Brain microvascular endothelial cell (primary cell): ENCODE data around the gene ATF5.
A peak's percentile ranks its signal among the peaks of the same experiment; 100 is the strongest.

Experiments used
- DNase-seq: peaks from one replicate; pipeline ENCODE4 v3.0.0-alpha.2; 2020
- H3K27ac ChIP-seq: fragments of 250-450 bp; sonication (Bioruptor Pico); 2 replicates; pipeline ENCODE4 v1.5.1; 2020; ENCODE audit warnings: mild to moderate bottlenecking, moderate library complexity
- H3K27me3 ChIP-seq: fragments of 250-450 bp; sonication (Bioruptor Pico); replicated peaks from 2 replicates; pipeline ENCODE4 v1.5.1; 2020; ENCODE audit warnings: mild to moderate bottlenecking
- H3K36me3 ChIP-seq: fragments of 250-450 bp; sonication (Bioruptor Pico); replicated peaks from 2 replicates; pipeline ENCODE4 v1.5.1; 2020; ENCODE audit warnings: mild to moderate bottlenecking
- H3K4me3 ChIP-seq: 2 replicates; pipeline ENCODE4 v1.5.1; 2011; ENCODE audit warnings: low read depth, mild to moderate bottlenecking, control low read depth, low read length, moderate library complexity
- CTCF ChIP-seq: IDR thresholded peaks from 2 replicates; pipeline ENCODE4 v1.5.1; 2011; ENCODE audit warnings: low read depth, mild to moderate bottlenecking, moderate library complexity, low read length, control low read depth, inconsistent platforms; ENCODE audit errors: missing control alignments
- in situ Hi-C: cut with HindIII; loops from 2 replicates; pipeline ENCODE4 v1.10.0; 2017; ENCODE audit warnings: low sequenced_read_pairs, low pct_ligation_motif_present

ATF5 gene

GRCh38 chr19:49929121-49929610, at the start of gene ATF5, which contains the start of gene NUP62:
Gene ATF5 (plus strand): TSS chr19:49929205. CDS start chr19:49930851, 1,646 bp downstream.
Gene NUP62 (minus strand): TSS chr19:49929504. CDS start chr19:49909807, 19,697 bp downstream.
- Histone ChIP-seq H3K27me3 (no peaks in the 10 kb centered on the region), H3K36me3 (peaks cover 22% of the 10 kb centered on the region), H3K27ac (peak within 1 kb of the TSS; percentile 86), H3K4me3 (peak within 1 kb of the TSS; percentile 96)
- in situ Hi-C loops = no loop called here
- TF ChIP-seq CTCF = no peak
- peak; percentile 52 for DNase-seq

- Histone ChIP-seq H3K4me3 (no peak overlapping the region), H3K27me3 (no peaks in the 10 kb centered on the region), H3K36me3 (peaks cover 40% of the 10 kb centered on the region), H3K27ac (no peak overlapping the region)
- DNase-seq = no peak
- in situ Hi-C loops = no loop called here
- TF ChIP-seq CTCF = no peak
Measured at GRCh38 chr19:49879243-49879963, 49.6 kb upstream of the ATF5 start.

GRCh38 chr19:49880162-49880869, 48.7 kb upstream of the ATF5 start:
- in situ Hi-C loops = no loop called here
- no peak overlapping the region for H3K4me3 ChIP-seq
- H3K36me3 ChIP-seq = peaks cover 45% of the 10 kb centered on the region
- no peak for TF ChIP-seq CTCF
- H3K27ac ChIP-seq = no peak overlapping the region
- DNase-seq = no peak
- H3K27me3 ChIP-seq = no peaks in the 10 kb centered on the region

- Histone ChIP-seq H3K27me3 (no peaks in the 10 kb centered on the region), H3K4me3 (no peak overlapping the region), H3K36me3 (peaks cover 45% of the 10 kb centered on the region), H3K27ac (no peak overlapping the region)
- no peak for DNase-seq
- TF ChIP-seq CTCF = no peak
- in situ Hi-C loops = no loop called here
Measured at GRCh38 chr19:49881186-49881585, 47.8 kb upstream of the ATF5 start.

- H3K4me3 ChIP-seq = no peak overlapping the region
- H3K27ac ChIP-seq = no peak overlapping the region
- TF ChIP-seq CTCF = no peak
- in situ Hi-C loops = no loop called here
- H3K27me3 ChIP-seq = no peaks in the 10 kb centered on the region
- DNase-seq = no peak
- peaks cover 44% of the 10 kb centered on the region for H3K36me3 ChIP-seq
Measured at GRCh38 chr19:49881672-49882394, 47.2 kb upstream of the ATF5 start.
